K562 (cell line): Measurements from ENCODE around the gene SATB2. TPM values are rescaled to one million over a fixed set of nuclear protein-coding genes. Genes with fewer than 3 reads are reported as not detected.

Experiments
- ATAC-seq: fragments of 200-7000 bp; cut with Tn5 transposase; 3 replicates; pipeline ENCODE4 v1.9.1; 2020; ENCODE audit warnings: moderate library complexity
- BruUV-seq: library from RNA; stranded (reverse); fragments of 400-500 nt; replicated peaks from 2 replicates; lab custom pipeline; 2021; lab: Mats Ljungman, UMichigan
- CTCF ChIA-PET: fragments of 300-600 bp; formaldehyde crosslinking; extraction: SDS; loops from one replicate; lab custom pipeline; 2021; ENCODE audit warnings: low intra/inter-chr PET ratio; lab: Yijun Ruan, JAX
- POLR2A ChIA-PET: fragments of 300-600, 350-650 bp; sonication (Branson Sonifier 250); formaldehyde crosslinking; extraction: SDS; loops from one replicate; lab custom pipeline; 2021; ENCODE audit warnings: antibody characterized with exemption, inconsistent platforms; lab: Yijun Ruan, JAX
- DNase-seq, 4 experiments: peaks; one replicate each; pipeline versions ENCODE4 v3.0.0 to v3.0.0-alpha.2; 2011 to 2018; ENCODE audit warnings: low spot score in 3 of 4, mixed read lengths in 3 of 4; ENCODE audit errors: extremely low read depth in 1 of 4
- FAIRE-seq: peaks from 2 replicates; lab custom pipeline; 2011; peaks lifted over from hg19 to GRCh38; lab: Jason Lieb, UNC
- H2AFZ ChIP-seq: 2 replicates; pipeline ENCODE4 v1.6.0; 2011; ENCODE audit warnings: low read depth, low read length, control low read depth, inconsistent platforms
- H3K27ac ChIP-seq: fragments of 200-600 bp; 3 replicates; pipeline ENCODE4 v1.8.0; 2011; ENCODE audit warnings: low read depth, mild to moderate bottlenecking, control low read depth, inconsistent platforms, low read length, moderate library complexity, mixed read lengths; ENCODE audit errors: extremely low read depth
- H3K27me3 ChIP-seq, 2 experiments: fragments of 300-600 bp in 1 of 2; 2 replicates in 1 of 2; 3 replicates in 1 of 2; pipeline versions ENCODE4 v1.6.0 to v1.8.0; 2011; ENCODE audit warnings: inconsistent platforms in 2 of 2, low read length in 2 of 2, mild to moderate bottlenecking in 1 of 2, mixed read lengths in 1 of 2, moderate library complexity in 1 of 2; ENCODE audit not compliant: control insufficient read depth in 2 of 2, insufficient read depth in 2 of 2
- H3K36me3 ChIP-seq: fragments of 300-600 bp; 3 replicates; pipeline ENCODE4 v1.8.0; 2011; ENCODE audit warnings: mild to moderate bottlenecking, low read length, inconsistent platforms; ENCODE audit not compliant: control insufficient read depth, insufficient read depth
- H3K4me1 ChIP-seq, 2 experiments: fragments of 200-600 bp in 1 of 2; replicated peaks in 1 of 2; 2 replicates in 1 of 2; 3 replicates in 1 of 2; pipeline versions ENCODE4 v1.5.1 to v1.8.0; 2011; ENCODE audit warnings: inconsistent platforms in 2 of 2, low read length in 2 of 2, mild to moderate bottlenecking in 1 of 2, mixed read lengths in 1 of 2, moderate library complexity in 1 of 2; ENCODE audit not compliant: control insufficient read depth in 2 of 2, insufficient read depth in 2 of 2
- H3K4me2 ChIP-seq: 2 replicates; pipeline ENCODE4 v1.6.1; 2011; ENCODE audit warnings: low read length, control low read depth, inconsistent platforms, mixed read lengths; ENCODE audit not compliant: insufficient read depth
- H3K4me3 ChIP-seq: fragments of 200-600 bp; sonication (generic), shearing (Covaris generic); 2 replicates; pipeline ENCODE4 v1.5.1; 2016; ENCODE audit warnings: control low read depth, inconsistent platforms
- H3K79me2 ChIP-seq: fragments of 200-600 bp; 3 replicates; pipeline ENCODE4 v1.8.0; 2011; ENCODE audit warnings: low read length, inconsistent platforms; ENCODE audit not compliant: control insufficient read depth, insufficient read depth
- H3K9ac ChIP-seq, 2 experiments: 2 replicates each; pipeline versions ENCODE4 v1.6.0 to v1.6.1; 2011; ENCODE audit warnings: low read depth in 2 of 2, low read length in 2 of 2, control low read depth in 1 of 2, inconsistent platforms in 1 of 2, mild to moderate bottlenecking in 1 of 2, mixed read lengths in 1 of 2; ENCODE audit not compliant: insufficient read depth in 1 of 2
- H3K9me1 ChIP-seq: one replicate; pipeline ENCODE4 v1.6.0; 2011; ENCODE audit warnings: inconsistent platforms, mild to moderate bottlenecking, low read length, moderate library complexity; ENCODE audit not compliant: control insufficient read depth, insufficient read depth
- H3K9me3 ChIP-seq: replicated peaks from 2 replicates; pipeline ENCODE4 v1.5.1; 2011; ENCODE audit warnings: low read depth, low read length, inconsistent platforms; ENCODE audit not compliant: control insufficient read depth, insufficient read depth
- H4K20me1 ChIP-seq: replicated peaks from 2 replicates; pipeline ENCODE4 v1.6.1; 2011; ENCODE audit warnings: low read length, inconsistent platforms, mixed read lengths; ENCODE audit not compliant: control insufficient read depth, insufficient read depth
- GATAD2A ChIP-seq: fragments of 450-650 bp; IDR thresholded peaks from 2 replicates; pipeline ENCODE4 v1.6.1; 2017
- MEIS2 ChIP-seq: fragments of 450-650 bp; IDR thresholded peaks from 2 replicates; pipeline ENCODE4 v1.6.1; 2014; ENCODE audit warnings: mild to moderate bottlenecking; ENCODE audit not compliant: partially characterized antibody
- NFIC ChIP-seq: fragments of 450-650 bp; IDR thresholded peaks from 2 replicates; pipeline ENCODE4 v1.6.1; 2017; ENCODE audit warnings: mild to moderate bottlenecking, inconsistent platforms
- PBX2 ChIP-seq, 2 experiments: IDR thresholded peaks in 1 of 2; conservative IDR thresholded peaks in 1 of 2; 2 replicates each; pipeline ENCODE4 v1.6.1; 2016; ENCODE audit warnings: low read depth in 2 of 2, mild to moderate bottlenecking in 1 of 2, missing compliant biosample characterization in 1 of 2, missing genetic modification characterization in 1 of 2, moderate library complexity in 1 of 2
- PKNOX1 ChIP-seq: fragments of 450-650 bp; IDR thresholded peaks from 2 replicates; pipeline ENCODE4 v1.6.1; 2016
- ZBTB9 ChIP-seq: fragments of 450-650 bp; formaldehyde crosslinking; IDR thresholded peaks from 2 replicates; pipeline ENCODE4 v1.4.0; 2020; ENCODE audit warnings: mild to moderate bottlenecking, moderate library complexity
- ZFP1 ChIP-seq: fragments of 450-650 bp; formaldehyde crosslinking; IDR thresholded peaks from 2 replicates; pipeline ENCODE4 v1.4.0; 2020; ENCODE audit warnings: mild to moderate bottlenecking, mixed read lengths
- WGBS: fragments of 100-300 bp; shearing (Covaris generic); methylation state at CpG from one replicate; pipeline ENCODE4 v1.1.6; 2016; ENCODE audit warnings: low coverage, mixed read lengths; ENCODE audit not compliant: insufficient coverage; ENCODE audit errors: missing lambda C conversion rate; 5-methylcytosine and 5-hydroxymethylcytosine counted together
- in situ Hi-C: fragments of 300-500 bp; cut with MboI; formaldehyde crosslinking; loops from 4 replicates; pipeline ENCODE4 v1.15.0; 2018; ENCODE audit warnings: inconsistent platforms, mixed read lengths
- intact Hi-C: fragments of 100-400 bp; cut with micrococcal nuclease; formaldehyde crosslinking; loops from 2 replicates; pipeline ENCODE4 v1.14.2; 2022
- polyA plus RNA-seq, 8 experiments: library from polyadenylated mRNA; depleted of rRNA in 4 of 8; stranded (reverse) in 5 of 8; unstranded in 3 of 8; fragments of >200 nt; fragmentation: Nextera tagmentation in 2 of 8; fragmentation: Illumina TruSeq in 1 of 8; extraction: Ambion mirVana in 2 of 8; extraction: Trizol in 1 of 8; gene quantifications; 2 replicates each; pipeline versions ENCODE4 v1.2.1 to v1.2.3, GENCODE V29; 2011 to 2014; ENCODE audit warnings: inconsistent platforms in 1 of 8, missing spikeins in 1 of 8
- total RNA-seq, 7 experiments: library from RNA; depleted of rRNA in 6 of 7; stranded (reverse); fragments of >200 nt in 6 of 7; fragmentation: Illumina TruSeq in 2 of 7; extraction: Trizol in 2 of 7; gene quantifications; 2 replicates each; pipeline versions ENCODE4 v1.2.1 to v1.2.3, GENCODE V29; 2011 to 2021; ENCODE audit warnings: low replicate concordance in 1 of 7

Gene SATB2
- total and polyA plus RNA-seq, 9 of the 15 experiments (the other 6 are each of a cell fraction or from before 2014, with no cell fraction given), result 4.5 to 34.0 (median 15.1) TPM

- no peak overlapping the region for H2AFZ ChIP-seq
- no peak overlapping the region for H3K27ac ChIP-seq
- no peaks in the 10 kb centered on the region for H4K20me1 ChIP-seq
- CTCF ChIA-PET, result interaction anchor here (0.6 to 2.3 kb wide), 3 partner anchors 204 to 1181 kb away, joined by 3 to 15 read pairs (median 4); no protein-coding TSS in a partner anchor
- no peaks in the 10 kb centered on the region for H3K79me2 ChIP-seq
- 3% methylated on average over 5 of the region's 5 CpGs for WGBS
- intact Hi-C loops (no loop called here), in situ Hi-C loops (loop anchor here (25.0 kb wide), 1 partner anchor 1178 kb away; no protein-coding TSS in a partner anchor)
- BruUV-seq, result no TSS peak
- no peak overlapping the region for H3K9ac ChIP-seq
- no peaks in the 10 kb centered on the region for H3K4me1 ChIP-seq
- H3K9me3 ChIP-seq, result no peaks in the 10 kb centered on the region
- DNase-seq, result no peak
- no peak for TF ChIP-seq ZFP1 (CRISPR knock-in tag)
- TF ChIP-seq GATAD2A, result no peak
- TF ChIP-seq PKNOX1, result peak; percentile 78
- peak; percentile 77 for TF ChIP-seq NFIC
- peak; percentile 86 for TF ChIP-seq MEIS2
- no peak for TF ChIP-seq ZBTB9 (CRISPR knock-in tag)
- no peak for TF ChIP-seq PBX2 (CRISPR knock-in tag; IDR thresholded peaks at IDR 0.05; ENCODE audit: low read depth)
- peak; percentile 80 for TF ChIP-seq PBX2 (tag; conservative IDR thresholded peaks at IDR 0.05; ENCODE audit: low read depth)
- POLR2A ChIA-PET, result no interaction called here
- H3K27me3 ChIP-seq, result no peaks in the 10 kb centered on the region
- no peak for FAIRE-seq
- no peaks in the 10 kb centered on the region for H3K36me3 ChIP-seq
- ATAC-seq, result no peak
- H3K4me3 ChIP-seq, result no peak overlapping the region
- H3K4me2 ChIP-seq, result no peak overlapping the region
- no peaks in the 10 kb centered on the region for H3K9me1 ChIP-seq
Measured at GRCh38 chr2:199490049-199490448, 32.3 kb upstream of the SATB2 start.
